Stomach (tissue), 4 donors: Measurements from ENCODE around the gene SLC38A5.

Source experiments
- POLR2A ChIP-seq, 4 donors: fragments of 450-650 bp; IDR thresholded peaks; one replicate each; pipeline ENCODE4 v1.6.1; 2016; ENCODE audit warnings: antibody characterized with exemption in 4 of 4, control low read depth in 2 of 4, mild to moderate bottlenecking in 1 of 4, moderate library complexity in 1 of 4
- POLR2AphosphoS5 ChIP-seq, 3 donors: sonication (generic); formaldehyde crosslinking; IDR thresholded peaks; one replicate each; pipeline ENCODE4 v1.6.1; 2016; ENCODE audit warnings: antibody characterized with exemption in 3 of 3
- TF ChIP-seq, protein P1 (sequence below), 7 experiments: fragments of 450-650 bp in 4 of 7; fragments of 200-600 bp in 3 of 7; sonication (generic) in 3 of 7; IDR thresholded peaks; one replicate each; pipeline ENCODE4 v1.5.1; 2016 to 2019; ENCODE audit warnings: antibody characterized with exemption in 7 of 7, control low read depth in 2 of 7, mild to moderate bottlenecking in 1 of 7

DNA sequence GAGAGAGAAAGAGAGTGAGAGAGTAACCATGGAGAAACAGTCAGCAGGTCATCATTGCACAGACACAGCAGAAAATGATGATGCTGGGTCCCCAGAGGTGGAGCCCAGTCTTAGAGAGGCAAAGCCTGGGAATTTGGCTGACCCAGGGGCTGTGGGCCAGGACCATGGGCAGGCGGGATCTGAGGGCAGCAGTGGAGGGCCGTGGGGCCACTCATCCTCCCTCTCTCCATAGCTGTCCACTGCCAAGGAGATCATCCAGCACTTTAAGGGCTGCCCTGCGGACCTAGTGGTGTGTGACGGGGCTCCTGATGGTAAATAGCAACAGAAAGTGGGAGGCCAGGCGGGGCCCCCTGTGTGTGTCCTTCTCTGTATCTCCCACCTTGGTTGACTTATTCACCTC lies 8.7 kb upstream of the SLC38A5 start:
- TF ChIP-seq, protein P1, sequence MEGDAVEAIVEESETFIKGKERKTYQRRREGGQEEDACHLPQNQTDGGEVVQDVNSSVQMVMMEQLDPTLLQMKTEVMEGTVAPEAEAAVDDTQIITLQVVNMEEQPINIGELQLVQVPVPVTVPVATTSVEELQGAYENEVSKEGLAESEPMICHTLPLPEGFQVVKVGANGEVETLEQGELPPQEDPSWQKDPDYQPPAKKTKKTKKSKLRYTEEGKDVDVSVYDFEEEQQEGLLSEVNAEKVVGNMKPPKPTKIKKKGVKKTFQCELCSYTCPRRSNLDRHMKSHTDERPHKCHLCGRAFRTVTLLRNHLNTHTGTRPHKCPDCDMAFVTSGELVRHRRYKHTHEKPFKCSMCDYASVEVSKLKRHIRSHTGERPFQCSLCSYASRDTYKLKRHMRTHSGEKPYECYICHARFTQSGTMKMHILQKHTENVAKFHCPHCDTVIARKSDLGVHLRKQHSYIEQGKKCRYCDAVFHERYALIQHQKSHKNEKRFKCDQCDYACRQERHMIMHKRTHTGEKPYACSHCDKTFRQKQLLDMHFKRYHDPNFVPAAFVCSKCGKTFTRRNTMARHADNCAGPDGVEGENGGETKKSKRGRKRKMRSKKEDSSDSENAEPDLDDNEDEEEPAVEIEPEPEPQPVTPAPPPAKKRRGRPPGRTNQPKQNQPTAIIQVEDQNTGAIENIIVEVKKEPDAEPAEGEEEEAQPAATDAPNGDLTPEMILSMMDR (IDR thresholded peaks at IDR 0.05), result no peak
- no peak for TF ChIP-seq POLR2A (IDR thresholded peaks at IDR 0.05)
- TF ChIP-seq POLR2AphosphoS5 (IDR thresholded peaks at IDR 0.05), result no peak
